PC-3 (cell line): ENCODE measurements around the gene DIAPH2.

ENCODE experiments used
- EZH2 ChIP-seq: fragments of 300-600 bp; sonication (generic); IDR thresholded peaks from one replicate; pipeline ENCODE4 v1.6.1; 2017; ENCODE audit warnings: antibody characterized with exemption, mild to moderate bottlenecking, low read length; ENCODE audit not compliant: unreplicated experiment
- TF ChIP-seq, protein P1 (sequence below): fragments of 300-600 bp; sonication (generic); conservative IDR thresholded peaks from 2 replicates; pipeline ENCODE4 v1.5.1; 2017; ENCODE audit warnings: antibody characterized with exemption, low read depth, mild to moderate bottlenecking, low read length

DNA sequence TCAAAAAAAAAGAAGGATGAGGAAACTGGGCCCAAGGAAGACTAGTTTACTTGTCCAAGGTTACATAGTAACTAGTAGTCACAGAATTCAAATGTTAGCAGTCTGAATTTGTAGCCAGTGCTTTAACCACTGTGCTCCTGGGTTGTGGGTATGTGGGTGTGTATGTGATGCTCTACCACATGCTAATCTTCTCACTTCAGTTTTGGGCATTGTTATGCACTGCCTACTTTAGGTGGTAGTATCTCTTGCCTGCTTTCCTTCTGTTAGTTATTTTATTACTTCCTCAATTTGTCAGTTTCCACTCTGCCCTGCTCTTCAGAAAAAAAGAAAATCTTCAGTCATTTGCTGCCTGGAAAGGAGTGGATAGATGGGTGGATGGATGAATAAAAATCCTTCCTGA lies 418.3 kb downstream of the DIAPH2 start:
- TF ChIP-seq, protein P1, sequence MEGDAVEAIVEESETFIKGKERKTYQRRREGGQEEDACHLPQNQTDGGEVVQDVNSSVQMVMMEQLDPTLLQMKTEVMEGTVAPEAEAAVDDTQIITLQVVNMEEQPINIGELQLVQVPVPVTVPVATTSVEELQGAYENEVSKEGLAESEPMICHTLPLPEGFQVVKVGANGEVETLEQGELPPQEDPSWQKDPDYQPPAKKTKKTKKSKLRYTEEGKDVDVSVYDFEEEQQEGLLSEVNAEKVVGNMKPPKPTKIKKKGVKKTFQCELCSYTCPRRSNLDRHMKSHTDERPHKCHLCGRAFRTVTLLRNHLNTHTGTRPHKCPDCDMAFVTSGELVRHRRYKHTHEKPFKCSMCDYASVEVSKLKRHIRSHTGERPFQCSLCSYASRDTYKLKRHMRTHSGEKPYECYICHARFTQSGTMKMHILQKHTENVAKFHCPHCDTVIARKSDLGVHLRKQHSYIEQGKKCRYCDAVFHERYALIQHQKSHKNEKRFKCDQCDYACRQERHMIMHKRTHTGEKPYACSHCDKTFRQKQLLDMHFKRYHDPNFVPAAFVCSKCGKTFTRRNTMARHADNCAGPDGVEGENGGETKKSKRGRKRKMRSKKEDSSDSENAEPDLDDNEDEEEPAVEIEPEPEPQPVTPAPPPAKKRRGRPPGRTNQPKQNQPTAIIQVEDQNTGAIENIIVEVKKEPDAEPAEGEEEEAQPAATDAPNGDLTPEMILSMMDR = no peak
- TF ChIP-seq EZH2 = no peak
